VCaP (cell line): ENCODE measurements around the gene BPIFB3.
"Not testable (repeated sequence)": the region's sequence is repeated elsewhere in the genome, so short reads cannot be mapped to it uniquely, and the experiment has no call there.

Source experiments
- H3K27ac ChIP-seq: fragments of 450-650 bp; 2 replicates; pipeline ENCODE4 v1.5.1; 2017
- TF ChIP-seq, protein P1 (sequence below): fragments of 450-650 bp; conservative IDR thresholded peaks from 2 replicates; pipeline ENCODE4 v1.5.1; 2017; ENCODE audit warnings: mild to moderate bottlenecking, moderate library complexity

Gene BPIFB3

DNA sequence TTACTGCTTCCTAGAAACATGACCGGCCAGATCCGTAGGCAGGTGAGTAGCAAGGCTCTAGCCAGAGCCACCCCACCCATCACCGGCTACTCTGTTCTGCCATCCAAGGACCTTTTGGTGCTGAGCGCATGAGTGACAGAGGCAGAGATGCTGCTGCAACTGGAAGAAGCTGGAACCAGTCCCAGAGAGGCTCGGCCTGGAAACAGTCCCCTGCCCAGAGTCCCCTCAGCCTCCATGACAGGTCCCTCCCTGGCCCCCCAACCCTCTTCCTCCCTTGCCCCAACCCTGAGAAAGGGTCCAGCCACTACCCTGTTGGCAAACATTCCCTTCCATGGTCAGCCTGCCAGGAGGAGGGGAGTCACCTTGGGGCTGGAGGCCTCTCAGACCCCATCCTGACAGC is 57.6 kb downstream of the BPIFB3 start:
- TF ChIP-seq, protein P1, sequence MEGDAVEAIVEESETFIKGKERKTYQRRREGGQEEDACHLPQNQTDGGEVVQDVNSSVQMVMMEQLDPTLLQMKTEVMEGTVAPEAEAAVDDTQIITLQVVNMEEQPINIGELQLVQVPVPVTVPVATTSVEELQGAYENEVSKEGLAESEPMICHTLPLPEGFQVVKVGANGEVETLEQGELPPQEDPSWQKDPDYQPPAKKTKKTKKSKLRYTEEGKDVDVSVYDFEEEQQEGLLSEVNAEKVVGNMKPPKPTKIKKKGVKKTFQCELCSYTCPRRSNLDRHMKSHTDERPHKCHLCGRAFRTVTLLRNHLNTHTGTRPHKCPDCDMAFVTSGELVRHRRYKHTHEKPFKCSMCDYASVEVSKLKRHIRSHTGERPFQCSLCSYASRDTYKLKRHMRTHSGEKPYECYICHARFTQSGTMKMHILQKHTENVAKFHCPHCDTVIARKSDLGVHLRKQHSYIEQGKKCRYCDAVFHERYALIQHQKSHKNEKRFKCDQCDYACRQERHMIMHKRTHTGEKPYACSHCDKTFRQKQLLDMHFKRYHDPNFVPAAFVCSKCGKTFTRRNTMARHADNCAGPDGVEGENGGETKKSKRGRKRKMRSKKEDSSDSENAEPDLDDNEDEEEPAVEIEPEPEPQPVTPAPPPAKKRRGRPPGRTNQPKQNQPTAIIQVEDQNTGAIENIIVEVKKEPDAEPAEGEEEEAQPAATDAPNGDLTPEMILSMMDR, result no peak
- H3K27ac ChIP-seq, result no peak overlapping the region

DNA sequence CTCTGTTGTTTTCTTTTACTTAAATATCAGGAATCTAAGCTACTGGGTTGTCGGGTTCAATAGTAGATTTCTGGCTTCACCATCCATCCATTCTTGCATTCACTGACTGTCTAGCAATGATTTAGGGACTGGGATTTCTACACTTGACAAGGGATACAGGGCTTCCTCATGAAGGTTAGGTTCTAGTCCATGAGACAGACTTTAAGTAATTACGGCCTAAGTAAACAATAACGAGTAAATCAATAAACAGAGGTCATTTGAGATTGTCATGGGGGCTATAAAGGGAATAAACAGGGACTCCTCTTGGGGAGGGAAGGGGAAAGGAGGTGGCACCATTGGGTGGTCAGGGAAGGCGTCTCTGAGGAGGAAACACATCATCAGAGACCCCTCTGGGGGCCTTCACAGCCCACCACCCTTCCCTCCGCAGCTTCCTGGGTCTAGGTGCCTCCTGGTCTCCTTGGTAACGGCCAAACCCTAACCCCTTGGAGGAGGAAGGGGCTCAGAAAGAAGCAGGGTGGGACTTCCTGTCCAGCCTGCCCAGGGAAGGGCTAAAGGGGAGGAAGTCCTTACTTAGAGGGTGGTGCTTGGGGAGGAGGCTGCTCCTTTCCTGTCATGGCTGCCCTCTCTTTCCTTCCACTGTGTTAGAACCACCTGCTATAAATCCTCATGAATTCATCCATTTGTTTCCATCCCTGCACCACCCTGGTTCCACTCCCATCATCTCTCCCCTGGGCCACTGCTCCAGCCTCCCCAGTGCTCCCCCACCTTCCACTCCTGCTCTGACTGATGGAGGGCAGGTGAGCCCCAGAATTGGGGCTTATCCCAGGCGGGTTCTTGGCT is 59.1 kb downstream of the BPIFB3 start:
- H3K27ac ChIP-seq, result no peak overlapping the region
- TF ChIP-seq, protein P1, result no peak

DNA sequence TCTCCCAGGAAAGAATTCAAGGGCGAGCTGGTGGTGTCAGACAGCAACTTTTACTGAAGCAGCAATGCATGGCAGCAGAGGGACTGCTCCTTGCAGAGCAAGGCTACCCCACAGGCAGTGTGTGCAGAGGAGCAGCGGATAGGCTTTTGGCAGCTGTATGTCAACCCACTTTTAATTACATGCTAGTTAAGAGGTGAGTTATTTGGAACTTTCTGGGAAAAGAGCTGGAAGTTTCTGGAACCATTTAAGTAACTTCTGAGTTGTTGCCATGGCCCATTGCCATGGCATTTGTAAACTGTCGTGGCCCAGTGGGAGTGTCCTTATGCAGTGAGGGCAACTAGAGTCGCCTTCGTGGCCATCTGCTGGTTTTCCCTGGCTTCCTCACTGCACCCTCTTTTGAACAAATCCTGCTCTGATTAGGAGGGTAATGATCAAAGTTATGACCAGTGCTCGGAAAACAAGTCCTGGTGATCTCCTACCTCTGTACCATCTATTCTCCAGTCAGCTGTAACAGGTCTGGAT is 59.7 kb downstream of the BPIFB3 start:
- no peak overlapping the region for H3K27ac ChIP-seq
- TF ChIP-seq, protein P1, result no peak

DNA sequence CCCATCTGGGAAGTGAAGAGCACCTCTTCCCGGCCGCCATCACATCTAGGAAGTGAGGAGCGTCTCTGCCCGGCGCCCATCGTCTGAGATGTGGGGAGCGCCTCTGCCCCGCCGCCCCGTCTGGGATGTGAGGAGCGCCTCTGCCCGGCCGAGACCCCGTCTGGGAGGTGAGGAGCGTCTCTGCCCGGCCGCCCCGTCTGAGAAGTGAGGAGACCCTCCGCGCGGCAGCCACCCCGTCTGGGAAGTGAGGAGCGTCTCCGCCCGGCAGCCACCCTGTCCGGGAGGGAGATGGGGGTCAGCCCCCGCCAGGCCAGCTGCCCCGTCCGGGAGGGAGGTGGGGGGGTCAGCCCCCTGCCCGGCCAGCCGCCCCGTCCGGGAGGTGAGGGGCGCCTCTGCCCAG is 61.8 kb downstream of the BPIFB3 start:
- H3K27ac ChIP-seq, result not testable (repeated sequence)

DNA sequence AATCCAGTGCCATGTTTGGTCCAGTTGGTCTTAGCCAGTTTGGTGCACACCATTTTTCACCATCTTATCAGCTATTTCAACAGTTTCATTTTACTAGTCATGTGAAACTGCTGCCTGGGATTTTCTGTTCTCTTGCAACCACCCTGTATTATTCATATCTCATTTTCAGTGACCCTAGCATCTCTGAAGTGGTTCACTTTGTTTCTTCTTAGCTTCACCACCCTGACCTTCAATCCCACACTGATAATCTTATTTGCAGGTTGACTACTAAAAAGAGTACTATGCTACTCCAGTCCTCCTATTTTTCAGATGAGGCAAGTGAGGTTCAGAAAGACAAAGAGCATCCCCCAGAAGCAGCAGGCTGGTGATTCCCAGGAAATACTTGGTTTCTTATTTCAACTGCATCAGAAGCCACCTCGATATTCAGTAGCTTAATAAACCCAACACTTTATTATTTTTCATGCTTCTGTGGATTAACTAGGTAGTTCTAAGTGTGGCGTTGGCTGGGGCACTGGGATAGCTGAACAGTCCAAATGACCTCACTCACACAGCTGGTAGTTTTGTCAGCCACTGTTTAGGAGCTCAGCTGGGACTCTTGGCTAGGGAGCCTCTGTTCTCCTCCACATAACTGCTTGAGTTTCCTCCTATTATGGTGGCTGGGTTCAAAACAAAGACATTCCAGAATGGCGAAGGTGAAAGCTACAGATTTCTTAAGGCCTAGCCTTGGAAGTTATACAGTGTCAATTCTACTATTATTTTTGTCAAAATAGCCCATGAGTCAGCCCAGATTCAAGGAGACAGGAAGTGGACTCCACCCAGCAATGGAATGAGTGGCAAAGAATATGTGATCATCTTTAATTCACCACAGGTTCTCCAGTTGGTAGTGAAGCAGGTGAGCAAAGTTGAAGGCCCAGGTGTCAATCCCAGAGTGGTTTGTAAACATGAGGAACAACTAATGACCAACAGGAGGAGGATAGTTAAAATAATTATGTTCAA is 66.3 kb downstream of the BPIFB3 start:
- TF ChIP-seq, protein P1, result no peak
- H3K27ac ChIP-seq, result no peak overlapping the region

DNA sequence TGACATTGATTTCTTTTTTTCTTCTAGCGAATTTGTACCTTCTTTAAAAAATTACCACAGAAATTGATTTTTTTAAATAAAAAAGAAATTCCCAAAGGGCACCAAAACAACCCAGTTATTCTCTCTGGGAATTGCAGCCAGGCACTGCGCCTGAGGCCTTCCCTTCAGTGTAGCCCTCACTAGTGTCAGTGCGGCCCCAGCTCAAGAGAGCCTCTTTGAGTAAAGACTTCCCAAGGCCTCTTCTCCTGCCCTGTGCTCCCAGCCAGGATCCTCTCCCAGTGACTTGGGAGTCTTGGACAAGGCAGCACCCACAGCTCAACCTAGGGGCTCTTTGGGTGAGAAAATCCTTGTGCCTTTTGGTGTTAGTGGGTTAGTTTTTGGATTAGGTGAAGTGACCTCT is 67.2 kb downstream of the BPIFB3 start:
- no peak overlapping the region for H3K27ac ChIP-seq
- TF ChIP-seq, protein P1, result no peak

DNA sequence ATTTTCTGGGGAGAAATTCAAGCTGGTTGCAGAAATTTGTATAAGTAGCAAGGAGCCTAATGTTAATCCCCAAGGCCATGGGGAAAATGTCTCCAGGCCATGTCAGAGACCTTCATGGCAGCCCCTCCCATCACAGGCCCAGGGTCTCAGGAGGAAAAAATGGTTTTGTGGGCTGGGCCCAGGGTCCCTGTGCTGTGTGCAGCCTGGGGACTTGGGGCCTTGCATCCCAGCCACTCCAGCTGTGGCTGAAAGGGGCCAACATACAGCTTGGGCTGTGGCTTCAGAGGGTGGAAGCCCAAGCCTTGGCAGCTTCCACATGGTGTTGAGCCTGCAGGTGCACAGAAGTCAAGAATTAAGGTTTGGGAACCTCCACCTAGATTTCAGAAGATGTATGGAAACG is 68.6 kb downstream of the BPIFB3 start:
- H3K27ac ChIP-seq, result not testable (repeated sequence)
